ENCODE measurements around the gene NIM1K. TPM values are rescaled to one million over a fixed set of nuclear protein-coding genes. Genes with fewer than 3 reads are reported as not detected.

The NIM1K gene
- total and polyA plus RNA-seq, 2 of the 4 experiments (the other 2 are of a cell fraction): 0.54 to 0.68 TPM

- dilution Hi-C loops (cut with HindIII; ENCODE audit: low sequenced_read_pairs, unreplicated experiment): no loop called here
- no peak overlapping the region for H2BK15ac ChIP-seq (ENCODE audit: low read depth, low read length)
- H2BK120ac ChIP-seq (ENCODE audit: low read depth, low read length): no peak overlapping the region
Measured at GRCh38 chr5:43295202-43295601, 103.2 kb downstream of the NIM1K start.

More at GRCh38 chr5:43295202-43295601, 103.2 kb downstream of the NIM1K start:
- no TSS peak for BruUV-seq (replicated peaks)
- whole genome bisulfite sequencing, 2 experiments (ENCODE audit: extremely low coverage in 2 of 2, insufficient read length in 1 of 2): 91% methylated on average over 1 of the region's 2 CpGs; no CpG with 5 or more reads in 1 of the 2 experiments
- Histone ChIP-seq H3K4me2 (ENCODE audit: low read depth, low read length) (no peak overlapping the region), H2AK5ac (ENCODE audit: low read depth, low read length) (no peak overlapping the region), H3K79me1 (ENCODE audit: low read depth in 1 of 2, low read length in 2 of 2) (peaks cover 5% of the 10 kb centered on the region in 2 experiments; a peak in 3 of 4 replicates), H3K23ac (ENCODE audit: low read depth, low read length) (no peak overlapping the region), H3K14ac (replicated peaks; ENCODE audit: low read depth, low read length) (no peak overlapping the region), H3K9ac (ENCODE audit: low read depth, low read length) (no peak overlapping the region), H3K9me3 (ENCODE audit: control insufficient read depth, insufficient read depth, low read length) (no peaks in the 10 kb centered on the region), H3K36me3 (ENCODE audit: control insufficient read depth, insufficient read depth, low read length) (peaks cover 14% of the 10 kb centered on the region), H3K27me3 (ENCODE audit: control insufficient read depth, insufficient read depth, low read length) (no peaks in the 10 kb centered on the region), H4K5ac (ENCODE audit: low read depth, low read length) (no peak overlapping the region), H4K20me1 (ENCODE audit: insufficient read depth, low read length) (no peaks in the 10 kb centered on the region), H4K8ac (ENCODE audit: low read depth in 2 of 2, low read length in 2 of 2) (no peak overlapping the region), H3K4me3 (ENCODE audit: insufficient read depth, low read depth, low read length) (no peak overlapping the region), H2AK9ac (replicated peaks; ENCODE audit: low read depth, low read length, poor library complexity) (no peak overlapping the region), H3K56ac (ENCODE audit: extremely low read depth, insufficient read depth, low read length) (no peak overlapping the region), H4K91ac (ENCODE audit: insufficient read depth, low read depth, low read length) (no peak overlapping the region), H3K27ac (ENCODE audit: insufficient read depth, low read length) (no peak overlapping the region), H2BK20ac (ENCODE audit: low read depth, low read length) (no peak overlapping the region), H3K18ac (ENCODE audit: low read depth, low read length) (no peak overlapping the region), H2AFZ (replicated peaks; ENCODE audit: low read length, poor library complexity) (no peak overlapping the region), H3K9me1 (ENCODE audit: insufficient read depth, low read length) (no peaks in the 10 kb centered on the region), H3K4ac (ENCODE audit: low read depth, low read length) (no peak overlapping the region), H3K4me1 (ENCODE audit: control insufficient read depth, insufficient read depth, low read length) (peaks cover 4% of the 10 kb centered on the region; the same call in 1 of the 2 replicates), H2BK5ac (ENCODE audit: low read depth, low read length, poor library complexity, severe bottlenecking) (no peak overlapping the region)
- TF ChIP-seq SMC3 (IDR thresholded peaks at IDR 0.05; ENCODE audit: low read depth, low read length): no peak
- no peak for TF ChIP-seq CEBPB (IDR thresholded peaks at IDR 0.05; ENCODE audit: low read depth, low read length)
- ATAC-seq (ENCODE audit: low read depth): no peak
- in situ Hi-C loops (cut with MboI; ENCODE audit: low sequenced_read_pairs): no loop called here
- no peak for DNase-seq
- CTCF ChIA-PET: interaction anchor here (0.7 kb wide), 1 partner anchor 25 kb away, joined by 8 read pairs; no protein-coding TSS in a partner anchor
- intact Hi-C loops (cut with micrococcal nuclease): no loop called here
- POLR2A ChIA-PET (ENCODE audit: unreplicated experiment): no interaction called here

All from IMR-90 (cell line).